ENCODE data around the gene LRRFIP1. TPM values are rescaled to one million over a fixed set of nuclear protein-coding genes. Genes with fewer than 3 reads are reported as not detected.

LRRFIP1 gene
- total and polyA plus RNA-seq, 2 donors (not counting 3 experiments of a cell fraction or from before 2014, with no cell fraction given) = 39.2 to 179 TPM

GRCh38 chr2:237745250-237745613 is 117.8 kb downstream of the LRRFIP1 start:
- peak; percentile 82 for FAIRE-seq
- CTCF ChIA-PET = interaction anchor here (0.6 to 6.6 kb wide), 47 partner anchors 9 to 659 kb away, joined by 3 to 207 read pairs (median 8); partner anchors contain the start of gene COPS8

More at GRCh38 chr2:237745250-237745613, 117.8 kb downstream of the LRRFIP1 start:
- H3K27me3 ChIP-seq (ENCODE audit: control insufficient read depth in 2 of 2, insufficient read depth in 2 of 2, low read length in 2 of 2) = no peaks in the 10 kb centered on the region
- H3K4me3 ChIP-seq (replicated peaks in 1 of 3; ENCODE audit: insufficient read depth in 1 of 3, low read depth in 1 of 3, low read length in 3 of 3) = no peak overlapping the region
- no TSS peak for BruUV-seq (replicated peaks)
- H4K20me1 ChIP-seq (replicated peaks; ENCODE audit: control insufficient read depth, extremely low read depth, insufficient read depth, low read length) = no peaks in the 10 kb centered on the region
- H3K4me2 ChIP-seq (ENCODE audit: insufficient read depth, low read length) = no peak overlapping the region
- H3K4me1 ChIP-seq (ENCODE audit: control insufficient read depth, extremely low read depth, insufficient read depth, low read length) = peaks cover 21% of the 10 kb centered on the region
- dilution Hi-C loops (cut with MboI; ENCODE audit: extremely low pct_ligation_motif_present, low sequenced_read_pairs) (no loop called here), intact Hi-C loops (cut with micrococcal nuclease) (loop anchor here (1.0 to 2.0 kb wide), 7 partner anchors 42 to 648 kb away; no protein-coding TSS in a partner anchor)
- TF ChIP-seq MYC (IDR thresholded peaks at IDR 0.05; ENCODE audit: low read depth, low read length) (no peak), FOS (IDR thresholded peaks at IDR 0.05; ENCODE audit: borderline replicate concordance, insufficient read depth, low read length) (no peak), EZH2 (IDR thresholded peaks at IDR 0.05; ENCODE audit: borderline replicate concordance, low read depth, low read length, severe bottlenecking) (no peak), MAX (IDR thresholded peaks at IDR 0.05; ENCODE audit: insufficient read depth, insufficient read length) (no peak), JUN (IDR thresholded peaks at IDR 0.05; ENCODE audit: borderline replicate concordance, insufficient read depth, insufficient read length, low read depth) (no peak), CTCF (IDR thresholded peaks at IDR 0.05; ENCODE audit: extremely low read depth in 1 of 2, insufficient read depth in 1 of 2, low read depth in 1 of 2, low read length in 2 of 2) (no peak), POLR2A (IDR thresholded peaks at IDR 0.05; ENCODE audit: low read depth, low read length) (no peak), POLR2AphosphoS5 (IDR thresholded peaks at IDR 0.05; ENCODE audit: insufficient read depth, low read depth, low read length) (no peak), GATA2 (IDR thresholded peaks at IDR 0.05; ENCODE audit: insufficient read depth, insufficient read length, low read depth, low read length) (no peak)
- no peak overlapping the region for H3K27ac ChIP-seq (ENCODE audit: insufficient read depth, low read depth, low read length)
- peaks cover 3 to 12% of the 10 kb centered on the region in 2 experiments for H3K36me3 ChIP-seq (ENCODE audit: control insufficient read depth in 2 of 2, extremely low read depth in 1 of 2, insufficient read depth in 2 of 2, low read length in 2 of 2)
- H3K79me2 ChIP-seq (ENCODE audit: control insufficient read depth, insufficient read depth, low read length) = peaks cover 43% of the 10 kb centered on the region
- POLR2A ChIA-PET = no interaction called here
- no peak for DNase-seq (ENCODE audit: low read depth, low spot score)
- H3K9me1 ChIP-seq (replicated peaks; ENCODE audit: control insufficient read depth, extremely low read depth, insufficient read depth, low read length) = no peaks in the 10 kb centered on the region
- H2AFZ ChIP-seq (ENCODE audit: low read depth, low read length) = no peak overlapping the region
- no peaks in the 10 kb centered on the region for H3K9me3 ChIP-seq (replicated peaks; ENCODE audit: control insufficient read depth, insufficient read depth, low read length)
- no peak overlapping the region for H3K9ac ChIP-seq (replicated peaks; ENCODE audit: extremely low read depth, insufficient read depth, low read length)

Measured in endothelial cell of umbilical vein (primary cell).